Measurements from ENCODE around the gene PSMG2.

Gene PSMG2

GRCh38 chr18:12767580-12768155 is 64.8 kb downstream of the PSMG2 start:
- DNase-seq, result no peak

- peak; percentile 26 for DNase-seq
These were observed 65.8 kb downstream of the PSMG2 start for GRCh38 chr18:12768625-12769024.

DNA sequence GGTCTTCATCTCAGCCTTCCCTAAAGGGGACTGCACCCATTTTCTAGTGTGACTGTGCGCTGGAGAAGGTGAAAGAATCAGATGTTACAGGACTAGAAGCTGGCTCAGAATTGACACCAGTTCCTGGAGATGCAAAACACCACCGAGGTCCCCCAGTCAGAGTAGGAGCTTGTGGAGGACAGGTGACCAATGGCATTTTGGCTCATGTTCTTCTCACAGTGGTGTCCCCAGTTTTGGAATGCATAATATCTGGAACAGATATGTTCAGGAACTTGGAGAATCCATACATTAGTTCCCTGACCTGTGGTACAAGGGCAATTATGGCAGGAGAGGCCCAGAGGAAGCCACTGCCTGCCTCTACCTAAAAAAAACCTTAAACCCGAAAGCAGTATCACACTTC is 66.3 kb downstream of the PSMG2 start:
- no peak for DNase-seq

GRCh38 chr18:12769644-12770440 is 67.0 kb downstream of the PSMG2 start:
- no peak for DNase-seq

DNA sequence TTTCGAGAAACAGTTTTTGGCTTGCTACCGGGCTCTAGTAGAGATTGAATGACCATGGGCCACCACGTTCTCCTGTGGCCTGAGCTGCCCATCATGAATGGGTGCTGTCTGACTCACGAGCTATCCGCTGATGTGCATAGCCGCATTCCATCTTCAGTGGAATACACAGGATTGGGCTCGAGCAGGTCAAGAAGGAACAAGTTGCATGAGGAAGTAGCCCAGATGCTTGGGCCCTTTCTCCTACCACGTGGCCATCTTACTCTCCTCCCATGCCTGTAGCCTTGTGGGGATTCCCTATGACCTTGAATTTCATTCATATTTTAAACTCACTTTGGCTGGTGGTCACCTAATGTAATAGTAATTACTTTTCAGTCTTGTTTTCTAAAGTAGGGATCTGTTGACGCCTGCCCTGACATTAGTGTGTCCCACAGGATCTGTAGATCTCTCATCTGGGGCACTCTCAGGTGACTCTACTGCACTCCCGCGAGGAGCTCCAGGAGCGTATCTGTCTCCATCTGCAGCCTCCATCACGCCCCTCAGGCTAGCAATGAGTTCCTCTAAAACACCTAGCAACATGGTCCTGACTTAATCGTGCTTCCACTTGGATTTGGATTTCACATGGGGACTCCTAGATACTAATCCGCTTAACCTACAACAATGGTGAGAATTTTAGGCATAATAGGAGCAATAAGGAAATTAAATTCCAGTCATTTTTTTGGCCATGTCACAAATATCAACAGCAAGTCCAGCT is 67.8 kb downstream of the PSMG2 start:
- peak; percentile 52 for DNase-seq

GRCh38 chr18:12772111-12772510 is 69.3 kb downstream of the PSMG2 start:
- DNase-seq, result no peak

GRCh38 chr18:12773369-12773768 is 70.5 kb downstream of the PSMG2 start:
- no peak for DNase-seq

- no peak for DNase-seq
These were observed 72.1 kb downstream of the PSMG2 start for GRCh38 chr18:12774982-12775381.

All from NCI-H82 (cell line).